HG03558 (cell line): ENCODE results near the gene APCDD1L.
"Not testable (repeated sequence)": the region's sequence is repeated elsewhere in the genome, so short reads cannot be mapped to it uniquely, and the experiment has no call there.

ENCODE experiments used
- ATAC-seq: cut with Tn5 transposase; IDR thresholded peaks from one replicate; pipeline ENCODE4 v1.9.1; 2021; ENCODE audit warnings: moderate number of reproducible peaks; ENCODE audit not compliant: unreplicated experiment; ENCODE audit errors: extremely low read depth

Gene APCDD1L

DNA sequence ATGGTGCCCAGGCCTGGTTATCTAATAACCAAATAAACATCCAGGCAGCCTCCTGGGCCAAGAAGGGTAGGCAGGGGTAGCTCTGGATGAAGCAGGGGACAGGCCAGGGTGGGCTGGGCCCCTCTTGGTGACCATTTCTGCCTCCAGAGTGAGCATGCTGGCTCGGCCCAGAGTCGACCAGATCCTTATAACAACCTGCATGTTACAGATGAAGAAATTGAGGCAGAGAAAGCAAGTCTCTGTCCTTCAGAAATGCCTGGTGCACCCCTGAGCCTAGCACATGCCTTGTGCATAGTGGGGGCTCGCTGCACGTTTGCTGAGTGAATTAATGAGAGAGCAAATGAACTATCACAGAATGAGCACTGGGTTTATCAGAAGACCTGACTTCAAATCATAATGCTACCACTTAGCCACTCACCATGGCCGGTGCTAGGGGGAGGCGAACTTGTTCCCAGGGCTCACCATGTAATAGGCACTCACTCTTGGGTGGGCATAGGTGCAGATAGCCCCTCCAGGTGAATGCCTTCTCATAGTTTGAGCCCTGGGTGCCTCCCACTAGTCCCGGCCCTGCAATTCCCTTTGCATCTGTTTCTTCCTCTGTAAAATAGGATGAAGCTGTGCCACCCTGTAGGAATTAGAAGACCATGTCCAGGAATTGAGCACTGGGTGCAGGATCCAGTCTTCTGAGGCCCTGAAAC is 3.8 kb upstream of the APCDD1L start:
- ATAC-seq, result no peak

- ATAC-seq, result no peak
These were observed 3.2 kb upstream of the APCDD1L start for GRCh38 chr20:58518387-58518786.

GRCh38 chr20:58514321-58515232 is 622 bp downstream of the APCDD1L start:
- no peak for ATAC-seq

- ATAC-seq, result no peak
These were observed 1.5 kb downstream of the APCDD1L start for GRCh38 chr20:58513580-58514285.

- ATAC-seq, result no peak
These were observed 2.2 kb downstream of the APCDD1L start for GRCh38 chr20:58512808-58513552.

GRCh38 chr20:58511861-58512260 is 3.3 kb downstream of the APCDD1L start:
- no peak for ATAC-seq

GRCh38 chr20:58511364-58511763 is 3.8 kb downstream of the APCDD1L start:
- no peak for ATAC-seq

DNA sequence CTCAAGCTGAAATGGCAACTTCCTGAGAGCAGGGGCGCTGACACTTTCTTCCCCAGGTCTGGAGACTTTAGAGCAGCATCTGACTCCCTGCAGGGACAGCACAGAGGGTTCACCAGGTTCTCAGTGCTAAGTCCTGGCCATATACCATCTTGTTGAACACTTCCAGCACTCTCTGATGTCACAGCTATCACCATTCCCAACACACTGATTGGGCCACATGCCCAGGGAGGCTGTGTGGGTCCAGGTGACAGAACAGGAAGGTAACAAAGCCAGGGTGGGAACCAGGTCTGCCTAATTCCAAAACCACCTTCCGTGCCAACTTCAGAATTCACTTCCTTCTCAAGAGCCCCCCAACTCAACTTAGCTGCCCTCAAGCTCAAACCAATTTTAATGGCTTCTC is 4.3 kb downstream of the APCDD1L start:
- no peak for ATAC-seq

DNA sequence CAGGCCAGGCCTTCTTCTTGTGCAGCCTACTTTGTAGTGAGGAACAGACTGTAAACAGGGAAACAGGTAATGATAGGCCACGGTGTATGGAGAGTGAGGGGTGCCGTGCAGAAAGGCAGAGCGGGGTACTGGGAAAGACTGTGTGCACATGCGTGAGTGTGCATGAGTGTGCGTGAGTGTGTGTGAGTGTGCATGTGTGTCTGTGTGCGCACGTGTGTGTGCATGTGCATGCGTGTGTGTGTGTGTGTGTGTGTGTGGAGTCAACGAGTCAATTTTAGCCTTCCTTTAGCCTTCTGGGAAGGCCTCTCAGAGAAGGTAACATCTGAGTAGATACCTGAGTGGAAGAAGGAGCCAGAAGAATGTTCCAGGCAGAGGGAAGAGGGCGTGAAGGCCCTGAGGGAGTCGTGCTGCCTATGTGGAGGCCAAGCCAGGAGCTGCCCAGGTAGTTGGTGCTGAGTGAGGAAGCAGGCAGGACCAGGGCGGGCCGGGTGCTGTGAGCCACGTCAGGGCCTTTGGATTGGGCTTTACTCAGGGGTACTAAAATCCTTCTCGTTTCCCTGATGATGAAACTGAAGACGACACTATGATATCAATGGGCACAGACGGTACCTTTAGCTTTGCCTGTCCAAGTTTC is 6.3 kb downstream of the APCDD1L start:
- ATAC-seq, result no peak

DNA sequence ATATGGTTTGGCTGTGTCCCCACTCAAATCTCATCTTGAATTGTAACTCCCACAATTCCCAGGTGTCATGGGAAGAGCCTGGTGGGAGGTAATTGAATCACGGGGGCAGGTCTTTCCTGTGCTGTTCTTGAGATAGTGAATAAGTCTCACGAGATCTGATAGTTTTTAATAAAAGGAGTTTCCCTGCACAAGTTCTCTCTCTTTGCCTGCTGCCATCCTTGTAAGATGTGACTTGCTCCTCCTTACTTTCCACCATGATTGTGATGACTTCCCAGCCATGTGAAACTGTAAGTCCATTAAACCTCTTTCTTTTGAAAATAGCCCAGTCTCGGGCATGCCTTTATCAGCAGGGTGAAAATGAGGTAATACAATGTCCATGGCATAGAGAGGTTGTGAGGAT is 8.2 kb downstream of the APCDD1L start:
- not testable (repeated sequence) for ATAC-seq

DNA sequence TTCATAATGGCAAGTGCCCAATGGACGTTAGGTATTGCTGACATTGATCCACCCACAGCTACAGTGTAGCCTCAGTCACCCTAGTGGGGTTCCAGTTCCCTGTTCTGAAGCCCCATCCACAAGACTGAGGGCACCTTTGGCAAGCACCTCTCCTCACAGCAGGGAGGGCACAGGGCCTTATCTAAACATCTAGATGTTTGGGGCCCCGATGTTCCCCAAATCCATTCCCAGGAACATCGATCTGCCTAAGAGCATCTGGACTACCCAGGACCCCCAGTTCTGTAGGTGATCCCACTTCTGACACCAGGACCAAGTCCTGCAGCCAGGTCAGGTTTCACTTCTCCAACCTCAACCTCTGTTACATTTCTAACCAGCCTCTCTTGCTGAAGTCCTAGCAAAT is 10.6 kb downstream of the APCDD1L start:
- no peak for ATAC-seq

GRCh38 chr20:58503668-58504067 is 11.5 kb downstream of the APCDD1L start:
- no peak for ATAC-seq

DNA sequence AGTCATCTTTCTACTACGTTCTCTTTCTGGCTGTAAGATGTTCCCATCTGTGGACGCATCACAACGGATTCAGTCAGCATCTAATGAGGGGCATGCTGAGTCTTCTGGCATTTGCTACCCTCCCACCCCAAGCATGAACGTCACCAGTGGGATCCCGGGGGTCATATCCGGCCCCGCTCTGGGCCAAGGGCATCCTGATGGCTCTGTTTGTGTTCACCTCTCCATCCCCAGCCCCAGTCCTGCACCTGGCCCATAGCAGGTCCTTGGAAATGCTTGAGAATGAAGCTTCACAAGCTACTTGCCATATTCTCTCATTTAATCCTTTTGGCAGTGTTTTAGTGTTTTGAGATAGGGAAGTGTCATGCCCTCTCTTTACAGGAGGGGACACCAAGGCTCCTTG is 14.9 kb downstream of the APCDD1L start:
- ATAC-seq, result no peak

DNA sequence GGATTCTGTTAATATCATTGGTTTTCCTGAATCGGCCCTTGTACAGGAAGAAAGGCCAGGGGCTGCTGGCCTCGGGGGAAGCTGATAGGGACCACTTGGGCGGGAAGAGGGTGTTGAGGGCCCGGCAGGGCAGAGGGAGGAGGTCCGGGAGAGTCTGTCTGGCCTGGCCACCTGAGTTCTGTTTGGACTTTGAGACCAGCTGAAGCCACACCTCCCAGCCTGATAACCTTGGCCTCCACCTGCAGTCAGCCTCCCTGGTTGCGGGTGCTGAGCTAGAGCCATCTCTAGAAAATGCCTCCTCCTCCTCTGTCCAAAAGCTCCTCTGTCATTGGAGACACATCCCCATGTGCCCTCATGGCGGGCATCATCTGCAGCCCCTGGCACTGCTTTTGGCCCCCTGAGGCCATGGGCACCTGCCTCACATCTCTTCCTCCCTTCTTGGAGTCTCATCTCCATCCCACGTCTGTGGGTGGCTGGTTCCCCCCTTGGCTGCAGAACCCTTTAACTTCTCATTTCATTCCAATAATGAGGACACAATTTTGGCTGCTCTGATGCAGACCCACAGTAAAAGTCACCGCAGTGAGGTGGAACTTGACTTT is 16.6 kb downstream of the APCDD1L start:
- no peak for ATAC-seq

DNA sequence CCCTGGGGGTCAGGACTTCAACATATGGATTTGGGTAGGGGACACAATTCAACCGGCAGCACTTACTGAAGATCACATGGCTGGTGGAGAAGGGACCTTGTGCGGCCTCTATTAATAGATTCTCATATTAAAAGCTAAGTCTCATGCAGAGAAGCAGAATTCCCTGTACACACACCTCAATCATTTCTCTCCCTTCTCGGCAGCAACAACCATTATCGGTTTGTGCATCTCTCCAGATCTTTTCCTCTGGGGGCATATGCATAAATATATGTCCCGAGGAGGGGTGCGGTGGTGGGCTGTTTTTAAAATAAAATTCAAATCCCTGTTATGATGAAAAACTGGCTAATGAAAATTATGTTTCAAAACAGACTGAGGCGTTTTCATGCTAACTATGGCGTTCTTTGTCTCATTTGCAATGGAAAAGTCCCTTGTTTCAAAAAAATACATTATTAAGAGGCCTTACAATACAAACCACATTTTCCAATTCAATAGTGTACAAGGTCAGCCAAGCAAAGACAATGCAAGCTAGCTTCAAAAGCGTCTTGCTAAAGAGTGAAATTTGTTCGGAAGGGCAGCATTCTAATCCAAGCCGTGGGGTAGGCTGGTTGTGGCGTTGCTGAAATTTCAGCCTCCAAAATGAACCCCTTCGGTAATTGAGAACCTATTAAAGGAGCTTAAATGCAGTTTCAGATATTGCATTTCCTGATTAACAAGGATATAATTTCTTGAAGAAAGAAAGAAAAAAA is 17.3 kb downstream of the APCDD1L start:
- no peak for ATAC-seq

DNA sequence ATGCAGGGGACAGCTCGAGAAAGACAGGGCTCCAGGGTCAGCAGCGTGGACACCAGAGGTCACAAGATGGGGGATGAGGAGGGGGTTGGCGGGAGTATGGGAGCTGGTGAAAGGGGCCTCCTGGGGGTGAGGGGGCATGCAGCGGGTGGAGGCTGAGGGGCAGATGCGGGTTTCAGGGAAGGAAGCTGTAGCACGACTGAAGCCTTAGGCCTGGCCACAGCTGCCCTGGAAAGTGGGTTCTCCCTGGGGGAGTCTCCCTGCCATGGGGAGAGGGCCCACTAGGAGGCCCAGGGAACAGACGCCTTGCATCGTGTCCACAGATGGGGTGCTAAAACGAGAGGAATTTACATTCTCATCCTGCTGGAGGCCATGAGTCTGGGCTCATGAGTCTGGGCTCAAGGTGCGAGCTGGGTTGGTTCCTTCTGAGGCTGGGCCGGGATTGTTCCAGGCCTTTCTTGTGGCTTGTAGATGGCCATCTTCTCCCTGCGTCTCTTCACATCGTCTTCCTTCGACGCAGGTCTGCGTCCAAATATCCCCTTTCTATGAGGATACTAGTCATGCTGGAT is 18.0 kb downstream of the APCDD1L start:
- no peak for ATAC-seq

- no peak for ATAC-seq
These were observed 18.8 kb downstream of the APCDD1L start for GRCh38 chr20:58496429-58496769.

DNA sequence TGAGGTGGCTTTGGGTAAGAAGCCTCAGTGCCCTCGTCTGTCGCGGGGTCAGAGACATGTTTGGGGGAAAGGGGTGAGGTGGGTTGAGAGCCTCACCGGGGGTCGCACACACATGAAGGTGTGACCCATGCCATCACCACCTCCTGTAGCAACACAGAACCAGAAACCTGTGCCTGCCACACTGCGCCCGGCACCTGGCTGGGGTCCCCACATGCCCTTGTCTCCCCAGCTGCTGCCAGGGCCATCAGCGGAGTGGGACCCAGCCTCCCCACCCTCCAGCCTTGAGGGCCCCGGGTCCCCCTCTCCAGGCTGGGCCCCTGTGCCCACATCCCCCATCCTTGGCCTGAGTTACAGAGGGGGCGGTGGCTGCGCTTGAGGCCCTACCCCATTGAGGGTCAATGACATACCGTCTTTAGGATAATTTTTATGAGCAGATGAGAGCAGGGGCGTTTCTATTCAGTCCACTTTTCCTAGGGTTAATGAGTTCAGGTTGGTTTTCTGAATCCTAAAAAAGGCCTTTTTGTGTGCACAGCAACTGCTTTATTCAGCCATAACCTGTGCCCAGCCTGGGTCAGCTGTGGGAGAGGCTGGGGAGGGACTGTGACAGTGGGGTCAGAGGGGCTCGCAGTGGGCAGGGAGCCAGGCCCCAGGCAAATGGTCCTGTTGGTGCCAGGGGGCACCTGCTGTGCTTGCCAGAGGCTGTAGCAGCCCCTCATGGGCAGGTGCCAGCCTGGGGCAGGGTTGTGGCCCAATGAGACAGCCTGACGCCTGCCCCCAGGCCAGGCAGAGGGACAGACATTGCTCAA is 19.4 kb downstream of the APCDD1L start:
- ATAC-seq, result no peak
